Measurements from ENCODE around the gene C1QTNF1. TPM values are rescaled to one million over a fixed set of nuclear protein-coding genes. Genes with fewer than 3 reads are reported as not detected.
A peak's percentile ranks its signal among the peaks of the same experiment; 100 is the strongest.

C1QTNF1 gene
- total and polyA plus RNA-seq, 9 of the 15 experiments (the other 6 are each of a cell fraction or from before 2014, with no cell fraction given) = 0.09 TPM; not detected in 8

DNA sequence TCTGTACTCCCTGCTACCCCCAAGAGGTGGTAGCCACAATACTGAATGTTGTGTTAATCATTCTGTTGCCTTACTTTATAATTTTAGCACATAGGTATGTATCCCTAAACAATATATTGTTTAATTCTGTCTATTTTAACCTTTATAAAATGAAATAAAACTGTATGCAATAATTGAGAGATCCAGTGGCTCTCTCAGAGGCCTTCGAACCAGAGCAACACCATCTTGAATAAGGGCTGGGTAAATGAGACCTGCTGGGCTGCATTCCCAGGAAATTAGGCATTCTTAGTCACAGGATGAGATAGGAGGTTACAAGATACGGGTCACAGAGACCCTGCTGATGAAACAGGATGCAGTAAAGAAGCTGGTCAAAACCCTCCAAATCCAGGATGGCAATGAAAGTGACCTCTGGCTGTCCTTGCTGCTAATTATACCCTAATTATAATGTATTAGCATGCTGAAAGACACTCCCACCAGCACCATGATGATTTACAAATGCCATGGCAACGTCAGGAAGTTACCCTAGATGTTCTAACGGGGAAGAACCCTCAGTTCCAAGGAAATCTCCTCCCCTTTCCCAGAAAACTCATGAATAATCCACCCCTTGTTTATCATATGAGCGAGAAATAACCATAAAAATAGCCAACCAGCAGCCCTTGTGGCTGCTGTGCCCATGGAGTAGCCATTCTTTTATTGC, 12.4 kb upstream of the C1QTNF1 start (continued):
- no peak for TF ChIP-seq TSC22D4 (tag; IDR thresholded peaks at IDR 0.05)
- TF ChIP-seq SMARCE1 (IDR thresholded peaks at IDR 0.05) = no peak
- no peak for TF ChIP-seq GATAD2B (IDR thresholded peaks at IDR 0.05; ENCODE audit: borderline replicate concordance)
- TF ChIP-seq VEZF1 (CRISPR knock-in tag; IDR thresholded peaks at IDR 0.05) = peak; percentile 61
- TF ChIP-seq GTF2B (IDR thresholded peaks at IDR 0.05; ENCODE audit: extremely low read depth, insufficient read length) = no peak
- no peak for TF ChIP-seq SRSF9 (IDR thresholded peaks at IDR 0.05; ENCODE audit: borderline replicate concordance, low read depth, low read length)
- TF ChIP-seq SAP30 (IDR thresholded peaks at IDR 0.05; ENCODE audit: borderline replicate concordance, insufficient read depth, low read depth, low read length, poor library complexity, severe bottlenecking) = no peak
- no peak for TF ChIP-seq ZNF121 (CRISPR knock-in tag; conservative IDR thresholded peaks at IDR 0.05)
- no peak for TF ChIP-seq XRCC3 (IDR thresholded peaks at IDR 0.05)
- TF ChIP-seq RFX1 (IDR thresholded peaks at IDR 0.05) = peak; percentile 84
- no peak for TF ChIP-seq ZFP30 (CRISPR knock-in tag; IDR thresholded peaks at IDR 0.05; ENCODE audit: borderline replicate concordance)
- TF ChIP-seq ZBTB1 (CRISPR knock-in tag; IDR thresholded peaks at IDR 0.05; ENCODE audit: borderline replicate concordance, low read depth) = no peak
- TF ChIP-seq ZNF41 (CRISPR knock-in tag; conservative IDR thresholded peaks at IDR 0.05) = peak; percentile 97
- no peak for TF ChIP-seq SRSF7 (optimal IDR thresholded peaks at IDR 0.05; ENCODE audit: low read depth, low read length)
- no peak for TF ChIP-seq SRSF3 (IDR thresholded peaks at IDR 0.05; ENCODE audit: insufficient read depth, low read length)
- TF ChIP-seq, protein P1, sequence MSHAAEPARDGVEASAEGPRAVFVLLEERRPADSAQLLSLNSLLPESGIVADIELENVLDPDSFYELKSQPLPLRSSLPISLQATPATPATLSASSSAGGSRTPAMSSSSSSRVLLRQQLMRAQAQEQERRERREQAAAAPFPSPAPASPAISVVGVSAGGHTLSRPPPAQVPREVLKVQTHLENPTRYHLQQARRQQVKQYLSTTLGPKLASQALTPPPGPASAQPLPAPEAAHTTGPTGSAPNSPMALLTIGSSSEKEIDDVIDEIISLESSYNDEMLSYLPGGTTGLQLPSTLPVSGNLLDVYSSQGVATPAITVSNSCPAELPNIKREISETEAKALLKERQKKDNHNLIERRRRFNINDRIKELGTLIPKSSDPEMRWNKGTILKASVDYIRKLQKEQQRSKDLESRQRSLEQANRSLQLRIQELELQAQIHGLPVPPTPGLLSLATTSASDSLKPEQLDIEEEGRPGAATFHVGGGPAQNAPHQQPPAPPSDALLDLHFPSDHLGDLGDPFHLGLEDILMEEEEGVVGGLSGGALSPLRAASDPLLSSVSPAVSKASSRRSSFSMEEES (CRISPR knock-in tag; IDR thresholded peaks at IDR 0.05) = peak; percentile 61
- no peak for TF ChIP-seq CCNT2 (IDR thresholded peaks at IDR 0.05; ENCODE audit: borderline replicate concordance, extremely low read depth, insufficient read length, low read depth, low read length)
- peak; percentile 69; the same call in 1 of the 2 replicates for TF ChIP-seq ZNF3 (CRISPR knock-in tag; IDR thresholded peaks at IDR 0.05)
- no peak for TF ChIP-seq L3MBTL2 (IDR thresholded peaks at IDR 0.05)
- peak in 1 of 2 experiments; percentile 97; a peak in 2 of 4 replicates for TF ChIP-seq ZNF639 (CRISPR knock-in tag; conservative IDR thresholded peaks at IDR 0.05 in 1 of 2, IDR thresholded peaks at IDR 0.05 in 1 of 2)
- no peak for TF ChIP-seq MAFK (IDR thresholded peaks at IDR 0.05; ENCODE audit: low read length)
- TF ChIP-seq PTTG1 (tag; IDR thresholded peaks at IDR 0.05; ENCODE audit: low read depth) = peak; percentile 98

Measured in K562 (cell line).